ENCODE measurements around the gene NUDT16L1.

DNA sequence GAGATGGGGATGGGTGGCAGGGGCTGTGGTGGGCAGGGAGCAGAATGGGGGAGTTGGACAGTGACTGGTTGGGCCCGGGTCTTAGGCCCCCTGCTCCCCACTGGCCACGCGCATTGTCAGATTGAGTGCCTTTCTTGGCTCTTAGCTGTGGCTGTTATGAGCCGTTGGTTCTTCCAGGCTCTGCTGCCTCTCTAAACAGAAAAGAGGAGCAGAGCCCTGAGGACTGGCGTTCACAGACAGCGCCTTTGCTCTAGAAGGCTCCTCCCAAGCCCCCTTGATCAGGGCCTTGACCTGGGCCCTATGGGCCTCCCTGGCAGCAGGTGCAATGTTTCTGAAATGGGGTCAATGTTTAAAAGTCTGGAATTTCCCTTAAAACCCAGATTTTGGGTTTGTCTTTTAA lies 14.8 kb upstream of the NUDT16L1 start:
- TF ChIP-seq MYC (IDR thresholded peaks at IDR 0.05; ENCODE audit: low read depth, low read length) (no peak), CTCF (IDR thresholded peaks at IDR 0.05; ENCODE audit: low read depth, low read length) (no peak), MAX (IDR thresholded peaks at IDR 0.05; ENCODE audit: low read depth, low read length) (no peak)
